Motor neuron (in vitro differentiated cells): ENCODE results near the gene BTBD9. TPM values are rescaled to one million over a fixed set of nuclear protein-coding genes. Genes with fewer than 3 reads are reported as not detected.
"Not testable (repeated sequence)": the region's sequence is repeated elsewhere in the genome, so short reads cannot be mapped to it uniquely, and the experiment has no call there.

ENCODE experiments used
- ATAC-seq, 8 experiments: fragments of 200-7000 bp; cut with Tn5 transposase; replicated peaks in 6 of 8; 2 replicates each; pipeline ENCODE4 v1.8.0; 2021; ENCODE audit warnings: mild to moderate bottlenecking in 8 of 8, moderate library complexity in 8 of 8
- H3K27ac ChIP-seq, 2 donors: fragments of 250-450 bp; sonication (Bioruptor Pico); 2 replicates each; pipeline ENCODE4 v1.9.0; 2021; ENCODE audit warnings: antibody characterized with exemption in 2 of 2, mild to moderate bottlenecking in 2 of 2, moderate library complexity in 1 of 2
- H3K4me1 ChIP-seq, 2 donors: fragments of 250-450 bp; sonication (Bioruptor Pico); replicated peaks in 1 of 2; 2 replicates each; pipeline ENCODE4 v1.6.1; 2021; ENCODE audit warnings: antibody characterized with exemption in 2 of 2, mild to moderate bottlenecking in 2 of 2, moderate library complexity in 1 of 2
- H3K4me3 ChIP-seq, 5 donors: fragments of 250-450 bp; sonication (Bioruptor Pico); 2 replicates each; pipeline ENCODE4 v1.9.0; 2021; ENCODE audit warnings: antibody characterized with exemption in 5 of 5, mild to moderate bottlenecking in 5 of 5, moderate library complexity in 4 of 5
- WGBS, 10 experiments: fragments of 450-650 bp; shearing (Covaris generic); methylation state at CpG; one replicate each; pipeline ENCODE4 v1.0.0; 2022; 5-methylcytosine and 5-hydroxymethylcytosine counted together
- in situ Hi-C, 9 experiments: fragments of 400-800 bp; cut with MboI; loops; one replicate each; pipeline ENCODE4 v1.15.0; 2021; ENCODE audit warnings: low sequenced_read_pairs in 9 of 9, low pct_unique_long_range_greater_than_20kb in 2 of 9; ENCODE audit not compliant: unreplicated experiment in 9 of 9
- total RNA-seq, 8 experiments: library from RNA; unstranded; fragments of 300-600 nt; gene quantifications; 2 replicates each; pipeline versions ENCODE4 v1.2.3 to v1.2.4, GENCODE V29; 2022

The BTBD9 gene
- total RNA-seq, 8 experiments from 2014 or later = 3.8 to 13.0 (median 9.0) TPM

DNA sequence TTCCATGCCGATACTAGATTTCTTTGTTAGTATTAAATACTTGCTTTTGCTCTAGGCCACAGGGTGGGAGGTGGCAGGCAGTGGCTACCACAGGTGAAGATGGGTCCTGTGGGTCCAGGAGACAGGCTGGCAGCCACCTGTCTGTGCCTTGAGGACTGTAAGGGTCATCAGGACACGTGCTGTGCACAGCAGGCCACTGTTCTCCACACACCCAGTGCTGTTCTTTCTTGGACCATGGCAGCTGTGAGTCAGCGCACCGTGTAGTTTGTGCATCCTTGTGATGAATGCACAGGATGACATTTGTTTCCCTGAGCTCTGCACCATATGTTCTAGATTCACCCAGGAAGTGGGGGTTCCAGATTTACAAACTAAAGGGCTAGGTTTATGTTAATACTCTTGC lies 503.2 kb downstream of the BTBD9 start:
- peaks cover 11 to 25% of the 10 kb centered on the region in 2 donors for H3K4me1 ChIP-seq
- peak in 6 of 8 experiments; percentile 5 to 70 (median 34) for ATAC-seq
- 50 to 100% (median 89%) methylated on average over 1 to 4 of the region's 4 CpGs; no CpG with 5 or more reads in 3 of the 10 experiments for WGBS, 10 experiments
- H3K27ac ChIP-seq = no peak overlapping the region
- in situ Hi-C loops = no loop called here
- no peak overlapping the region for H3K4me3 ChIP-seq

DNA sequence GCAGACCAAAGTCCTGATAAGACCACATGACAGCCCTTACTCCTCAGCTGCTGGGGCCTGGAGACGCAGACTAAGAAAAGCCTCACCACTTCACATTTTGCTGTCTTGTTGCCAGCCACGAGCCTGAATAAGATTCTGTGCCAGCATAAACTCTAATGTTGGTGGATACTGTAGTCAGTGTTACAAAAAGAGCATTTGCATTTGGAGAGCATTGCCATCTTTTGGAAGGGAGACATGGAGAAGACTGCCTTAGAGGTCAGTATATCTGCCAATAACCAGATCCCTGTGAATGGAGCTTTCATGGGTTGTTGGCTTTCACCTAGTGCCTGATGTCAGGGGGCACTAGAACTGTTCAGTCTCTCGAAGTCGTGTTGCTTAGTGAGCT lies 505.0 kb downstream of the BTBD9 start:
- WGBS, 10 experiments = 63 to 100% (median 94%) methylated on average over 1 to 2 of the region's 4 CpGs; no CpG with 5 or more reads in 5 of the 10 experiments
- Histone ChIP-seq H3K27ac (no peak overlapping the region), H3K4me1 (peaks cover 11 to 25% of the 10 kb centered on the region in 2 donors), H3K4me3 (no peak overlapping the region)
- no peak for ATAC-seq
- in situ Hi-C loops = no loop called here

DNA sequence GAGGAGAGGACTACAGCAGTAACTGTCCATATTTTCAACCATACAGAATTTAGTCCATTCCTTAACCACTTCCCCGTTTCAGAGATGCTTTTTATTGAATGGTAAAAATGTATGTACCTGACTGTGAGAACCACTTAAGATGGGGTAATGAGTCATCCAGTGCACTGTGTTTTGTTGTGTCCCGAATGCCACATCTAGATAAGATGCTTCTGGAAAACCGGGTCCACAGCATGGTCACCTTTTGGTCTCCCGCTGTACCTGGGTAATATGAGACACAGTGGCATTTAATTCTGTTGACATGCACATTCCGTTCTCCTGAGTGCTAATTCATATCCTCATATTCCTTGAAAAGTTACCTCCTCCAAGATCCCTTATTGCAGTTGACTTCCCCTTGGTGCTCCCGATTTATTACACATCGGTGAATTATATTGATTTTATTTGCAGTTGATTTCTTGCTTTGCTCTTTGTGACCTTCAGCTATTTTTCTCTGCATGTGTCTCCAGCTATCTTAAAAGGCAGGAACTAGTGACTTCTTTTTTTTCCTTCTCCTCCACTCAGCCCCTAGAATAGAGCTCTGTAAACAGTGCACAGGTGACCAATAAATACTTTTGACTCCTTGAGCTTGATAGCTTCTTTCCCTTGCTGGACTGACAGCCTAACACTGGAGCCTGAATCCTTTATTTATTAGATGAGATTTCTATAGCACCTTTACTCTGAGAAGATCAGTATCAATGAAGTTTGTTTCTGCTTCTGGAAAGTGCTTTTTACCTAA lies 505.6 kb downstream of the BTBD9 start:
- Histone ChIP-seq H3K4me3 (no peak overlapping the region), H3K4me1 (peaks cover 11 to 25% of the 10 kb centered on the region in 2 donors), H3K27ac (no peak overlapping the region)
- in situ Hi-C loops = no loop called here
- peak in 2 of 8 experiments; percentile 27 to 44 for ATAC-seq
- 60 to 100% (median 81%) methylated on average over 1 to 5 of the region's 7 CpGs for WGBS, 10 experiments

DNA sequence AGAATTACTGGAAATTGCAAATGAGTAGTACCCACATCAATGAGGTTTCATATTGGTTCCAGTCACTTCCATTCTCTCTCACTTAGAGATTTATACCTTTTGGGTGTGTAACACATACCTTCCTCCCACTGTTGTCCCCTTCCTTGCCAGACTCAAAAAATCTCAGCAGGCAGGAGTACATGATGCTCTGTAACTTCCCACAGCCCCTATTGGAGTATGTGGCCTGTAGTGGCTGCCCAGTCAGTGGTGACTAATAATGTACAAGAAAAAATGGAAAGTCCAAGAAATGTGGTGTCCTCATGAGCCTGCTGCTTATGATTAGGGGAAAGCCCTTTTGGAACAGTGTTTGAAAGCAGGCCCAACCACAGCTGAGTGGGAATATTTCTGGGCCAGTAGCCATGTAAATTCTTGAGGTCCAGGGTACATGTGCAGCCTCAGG lies 508.2 kb downstream of the BTBD9 start:
- peak in 4 of 8 experiments; percentile 31 to 98 (median 69) for ATAC-seq
- Histone ChIP-seq H3K4me3 (no peak overlapping the region), H3K4me1 (peaks cover under 1 to 15% of the 10 kb centered on the region in 2 donors), H3K27ac (no peak overlapping the region)
- in situ Hi-C loops = no loop called here

DNA sequence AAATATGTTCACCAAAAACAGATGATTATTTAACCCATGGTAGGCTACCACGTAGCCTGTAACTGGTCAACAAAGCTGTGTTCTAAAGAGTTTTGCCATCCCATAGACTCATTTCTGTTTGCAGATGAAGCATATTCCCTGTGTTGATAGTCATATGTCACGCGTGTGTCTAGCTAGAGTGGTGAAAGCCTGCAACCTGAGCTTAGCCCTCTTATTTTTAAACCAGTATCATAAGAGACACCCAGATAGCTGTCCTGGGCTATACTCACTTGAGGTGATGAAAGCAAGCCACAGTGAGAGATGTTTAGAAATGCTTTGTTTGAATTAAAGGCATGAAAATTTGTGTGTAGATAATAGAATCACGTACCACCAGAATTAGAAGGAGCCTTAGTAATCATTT lies 512.4 kb downstream of the BTBD9 start:
- 80 to 100% (median 94%) methylated on average over 1 to 4 of the region's 4 CpGs; no CpG with 5 or more reads in 1 of the 10 experiments for WGBS, 10 experiments
- ATAC-seq = no peak
- no peak overlapping the region for H3K4me3 ChIP-seq
- H3K27ac ChIP-seq = no peak overlapping the region
- H3K4me1 ChIP-seq = no peaks in the 10 kb centered on the region
- in situ Hi-C loops = no loop called here

DNA sequence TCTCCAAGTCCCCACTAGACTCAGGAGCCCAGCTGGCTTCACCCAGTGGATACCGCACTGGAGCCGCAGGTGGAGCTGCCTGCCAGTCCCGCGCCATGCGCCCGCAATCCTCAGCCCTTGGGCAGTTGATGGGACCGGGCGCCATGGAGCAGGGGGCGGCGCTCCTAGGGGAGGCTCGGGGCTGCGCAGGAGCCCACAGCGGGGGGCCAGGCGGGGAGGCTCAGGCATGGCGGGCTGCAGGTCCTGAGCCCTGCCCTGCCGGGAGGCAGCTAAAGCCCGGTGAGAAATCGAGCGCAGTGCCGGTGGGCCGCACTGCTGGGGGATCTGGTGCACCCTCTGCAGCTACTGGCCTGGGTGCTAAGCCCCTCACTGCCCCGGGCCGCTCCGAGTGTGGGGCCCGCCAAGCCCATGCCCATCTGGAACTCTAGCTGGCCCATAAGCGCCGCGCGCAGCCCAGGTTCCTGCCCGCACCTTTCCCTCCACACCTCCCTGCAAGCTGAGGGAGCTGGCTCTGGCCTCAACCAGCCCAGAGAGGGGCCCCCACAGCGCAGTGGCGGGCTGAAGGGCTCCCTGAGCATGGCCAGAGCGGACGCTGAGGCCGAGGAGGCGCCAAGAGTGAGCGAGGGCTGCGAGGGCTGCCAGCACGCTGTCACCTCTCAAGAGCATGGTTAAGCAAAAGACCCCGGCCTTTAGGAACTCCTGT lies 515.4 kb downstream of the BTBD9 start:
- WGBS, 10 experiments = 93 to 100% (median 98%) methylated on average over 1 to 6 of the region's 40 CpGs; no CpG with 5 or more reads in 6 of the 10 experiments
- H3K27ac ChIP-seq, in situ Hi-C loops, ATAC-seq, H3K4me3 ChIP-seq: not testable (repeated sequence)
- peaks cover 0 to 10% of the 10 kb centered on the region in 2 donors for H3K4me1 ChIP-seq

DNA sequence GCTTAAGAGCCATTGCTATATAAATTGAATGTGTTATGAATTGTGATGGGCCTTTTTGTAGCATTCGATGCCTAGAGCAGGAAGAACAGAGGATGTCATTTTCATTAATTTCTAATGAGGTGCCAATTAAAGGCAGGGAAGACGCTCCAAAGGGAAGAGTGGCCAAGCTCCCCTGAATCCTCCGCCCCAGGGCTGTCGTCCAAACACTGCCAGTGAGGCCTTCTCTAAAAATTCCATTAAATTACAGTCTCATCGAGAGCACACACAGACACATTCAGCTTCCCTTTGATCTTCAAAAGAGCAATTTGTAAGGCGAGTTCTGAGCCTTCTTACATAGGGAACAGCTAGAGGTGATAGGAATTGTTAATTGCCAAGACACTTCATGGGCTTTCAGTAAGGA lies 520.2 kb downstream of the BTBD9 start:
- ATAC-seq = peak in 1 of 8 experiments; percentile 29
- in situ Hi-C loops = no loop called here
- WGBS, 10 experiments = 14 to 80% (median 62%) methylated on average over 1 to 6 of the region's 6 CpGs; no CpG with 5 or more reads in 1 of the 10 experiments
- no peak overlapping the region for H3K27ac ChIP-seq
- H3K4me3 ChIP-seq = no peak overlapping the region
- H3K4me1 ChIP-seq = peaks cover 2 to 17% of the 10 kb centered on the region in 2 donors

DNA sequence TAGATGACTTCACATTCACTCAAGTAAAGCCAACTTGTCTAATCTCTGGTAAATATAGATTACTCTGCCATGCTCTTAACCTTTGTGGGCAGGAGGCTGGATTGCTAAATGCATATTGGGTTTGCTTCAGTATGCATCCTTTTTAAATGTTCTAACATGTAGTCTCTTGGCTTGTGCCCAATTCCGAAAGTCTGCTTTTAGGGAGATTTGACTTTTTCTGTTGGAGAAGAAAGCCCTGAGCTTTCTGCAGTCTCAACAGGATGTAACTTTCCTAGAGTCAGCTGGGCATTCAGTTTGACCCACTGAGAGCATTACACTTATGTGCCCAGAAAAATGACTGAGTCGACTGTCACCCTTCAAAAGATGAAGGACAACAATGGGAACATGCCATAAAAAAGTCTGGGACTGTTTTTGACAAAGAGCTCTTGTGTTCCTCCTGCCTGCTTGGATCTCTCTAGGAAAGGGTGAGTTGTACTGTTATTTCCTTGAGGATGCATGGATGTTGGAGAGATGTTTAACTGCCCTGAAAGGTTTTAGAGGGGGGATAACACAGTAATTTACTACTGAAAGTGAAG lies 520.9 kb downstream of the BTBD9 start:
- Histone ChIP-seq H3K27ac (no peak overlapping the region), H3K4me1 (peaks cover 5 to 24% of the 10 kb centered on the region in 2 donors), H3K4me3 (no peak overlapping the region)
- ATAC-seq = no peak
- 43 to 100% (median 73%) methylated on average over 1 to 2 of the region's 2 CpGs; no CpG with 5 or more reads in 1 of the 10 experiments for WGBS, 10 experiments
- in situ Hi-C loops = no loop called here

Other genes with a start within 250 kb of the BTBD9 start
- 100 to 1,000 TPM in 4 of 8 experiments, 10 to 100 TPM in 4; 64.4 to 157 (median 100) TPM for gene GLO1, start 63.2 kb upstream of the BTBD9 start, total RNA-seq
- under 1 TPM in 6 of 8 experiments, not detected in 2; 0.04 to 0.69 (median 0.06) TPM for gene DNAH8, start 75.4 kb upstream of the BTBD9 start, total RNA-seq